ENCODE data around the gene RUFY3. TPM values are rescaled to one million over a fixed set of nuclear protein-coding genes. Genes with fewer than 3 reads are reported as not detected.

The RUFY3 gene
- total and polyA plus RNA-seq, 4 experiments from 2014 or later, result 3.3 to 36.2 (median 22.7) TPM

DNA sequence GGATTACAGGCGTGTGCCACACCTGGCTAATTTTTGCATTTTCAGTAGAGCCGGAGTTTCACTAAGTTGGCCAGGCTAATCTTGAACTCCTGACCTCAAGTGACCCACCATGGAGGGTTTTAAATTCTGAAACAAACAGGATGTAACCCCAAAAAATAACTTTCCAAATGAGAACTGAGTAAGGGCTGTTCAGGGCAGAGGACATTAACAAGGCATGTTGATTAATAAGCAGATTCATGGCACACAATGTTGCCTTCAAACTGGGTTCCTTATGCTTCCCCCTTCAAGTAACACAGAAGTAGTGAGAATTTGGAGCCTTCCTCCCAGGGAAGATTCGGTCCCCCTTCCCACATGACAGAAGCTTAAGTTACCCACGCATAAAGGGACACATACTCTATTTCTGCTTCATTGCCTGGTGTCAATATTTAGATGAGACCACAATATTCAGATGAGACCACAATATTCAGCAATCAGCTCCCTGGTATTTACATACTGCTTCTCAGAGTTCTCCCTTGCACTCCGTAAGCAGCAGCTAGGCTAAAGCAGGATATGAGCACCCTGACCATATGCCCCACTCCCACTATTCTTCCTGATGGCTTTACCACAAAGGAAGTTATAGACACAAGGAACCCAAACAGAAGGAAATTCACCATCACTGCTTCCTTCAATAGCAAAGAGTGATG lies 96.5 kb downstream of the RUFY3 start:
- CTCF ChIA-PET (ENCODE audit: partially characterized antibody), result interaction anchor here (1.0 to 2.2 kb wide), 4 partner anchors 12 to 83 kb away, joined by 3 to 10 read pairs (median 4); no protein-coding TSS in a partner anchor
- POLR2A ChIA-PET (ENCODE audit: partially characterized antibody), result no interaction called here
- Mint-ChIP-seq H3K4me1 (peaks cover 8 to 11% (median 9%) of the 10 kb centered on the region in 4 donors), H3K36me3 (peaks cover 30 to 42% of the 10 kb centered on the region in 2 donors), H3K27ac (peak overlapping the region in 5 of 7 donors; percentile 38 to 77 (median 52)), H3K27me3 (no peaks in the 10 kb centered on the region), H3K9me3 (no peaks in the 10 kb centered on the region), H3K4me3 (no peak overlapping the region)
- no peaks in the 10 kb centered on the region for H3K27me3 ChIP-seq (ENCODE audit: insufficient read depth, low read length)
- peaks cover 15% of the 10 kb centered on the region for H3K36me3 ChIP-seq (ENCODE audit: insufficient read depth, low read length)
- no peak overlapping the region for H3K27ac ChIP-seq (ENCODE audit: low read depth, low read length)
- DNase-seq, result no peak
- H3K4me1 ChIP-seq (ENCODE audit: insufficient read depth, low read length), result no peaks in the 10 kb centered on the region
- H3K9me3 ChIP-seq (ENCODE audit: control insufficient read depth in 1 of 2, low read length in 2 of 2), result no peaks in the 10 kb centered on the region
- intact Hi-C loops (cut with micrococcal nuclease), result no loop called here
- no peak overlapping the region for H3K4me3 ChIP-seq (ENCODE audit: low read length in 2 of 2)

DNA sequence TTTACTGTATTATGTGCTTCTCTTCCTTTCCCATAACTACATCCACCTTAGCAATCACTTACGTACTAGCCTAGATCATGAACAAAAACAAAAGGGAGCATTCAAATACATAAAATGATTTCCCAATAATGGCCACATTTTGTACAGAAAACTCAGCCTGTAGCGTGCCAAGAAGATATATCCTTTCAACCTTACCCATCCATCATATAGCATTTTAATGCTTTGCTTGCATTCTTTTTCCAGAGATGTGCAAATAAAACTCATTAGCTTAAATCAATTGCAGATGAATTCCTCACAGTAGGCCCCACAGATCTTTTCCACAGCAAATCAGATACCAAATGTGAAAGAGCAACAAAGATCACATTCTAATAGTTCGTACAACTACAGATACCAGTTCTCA lies 97.2 kb downstream of the RUFY3 start:
- no peaks in the 10 kb centered on the region for H3K9me3 Mint-ChIP-seq
- H3K4me3 ChIP-seq (ENCODE audit: low read length in 2 of 2), result no peak overlapping the region
- no peaks in the 10 kb centered on the region for H3K27me3 Mint-ChIP-seq
- peaks cover 32 to 45% of the 10 kb centered on the region in 2 donors for H3K36me3 Mint-ChIP-seq
- no peaks in the 10 kb centered on the region for H3K27me3 ChIP-seq (ENCODE audit: insufficient read depth, low read length)
- H3K9me3 ChIP-seq (ENCODE audit: control insufficient read depth in 1 of 2, low read length in 2 of 2), result no peaks in the 10 kb centered on the region
- H3K27ac ChIP-seq (ENCODE audit: low read depth, low read length), result no peak overlapping the region
- H3K4me3 Mint-ChIP-seq, result no peak overlapping the region
- H3K27ac Mint-ChIP-seq, result peak overlapping the region in 3 of 7 donors; percentile 3 to 15 (median 7)
- peaks cover 15% of the 10 kb centered on the region for H3K36me3 ChIP-seq (ENCODE audit: insufficient read depth, low read length)
- ChIA-PET POLR2A (ENCODE audit: partially characterized antibody) (no interaction called here), CTCF (ENCODE audit: partially characterized antibody) (interaction anchor here (1.0 to 2.2 kb wide), 5 partner anchors 9 to 84 kb away, joined by 3 to 10 read pairs (median 4); no protein-coding TSS in a partner anchor)
- no peaks in the 10 kb centered on the region for H3K4me1 ChIP-seq (ENCODE audit: insufficient read depth, low read length)
- H3K4me1 Mint-ChIP-seq, result peaks cover 8 to 11% (median 8%) of the 10 kb centered on the region in 4 donors
- DNase-seq, result no peak
- intact Hi-C loops (cut with micrococcal nuclease), result no loop called here

DNA sequence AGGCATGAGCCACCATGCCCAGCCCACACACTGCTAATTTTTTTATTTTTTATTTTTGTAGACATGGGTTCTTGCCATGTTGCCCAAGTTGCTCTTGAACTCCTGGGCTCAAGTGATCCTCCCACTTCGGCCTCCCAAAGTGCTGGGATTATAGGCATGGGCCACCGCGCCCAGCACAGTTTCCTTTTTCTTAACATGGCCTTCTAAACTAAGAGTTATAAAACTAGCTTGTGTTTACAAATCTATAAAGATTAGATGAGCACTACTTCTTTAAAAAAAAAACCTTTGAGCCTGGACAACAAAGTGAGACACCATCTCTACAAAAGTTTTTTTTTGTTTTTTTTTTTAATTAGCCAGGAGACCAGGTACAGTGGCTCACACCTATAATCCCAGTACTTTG lies 107.3 kb downstream of the RUFY3 start:
- H3K9me3 Mint-ChIP-seq, result no peaks in the 10 kb centered on the region
- no peaks in the 10 kb centered on the region for H3K4me1 ChIP-seq (ENCODE audit: insufficient read depth, low read length)
- ChIA-PET CTCF (ENCODE audit: partially characterized antibody) (interaction anchor here (1.7 to 1.9 kb wide), 2 partner anchors 9 to 11 kb away, joined by 4 to 9 read pairs; no protein-coding TSS in a partner anchor), POLR2A (ENCODE audit: partially characterized antibody) (interaction anchor here (1.1 to 2.3 kb wide), 3 partner anchors 10 to 165 kb away, joined by 4 to 9 read pairs (median 4); partner anchors contain the start of genes DCK and GRSF1)
- no peak for DNase-seq
- H3K4me3 Mint-ChIP-seq, result no peak overlapping the region
- H3K27me3 ChIP-seq (ENCODE audit: insufficient read depth, low read length), result no peaks in the 10 kb centered on the region
- H3K27ac Mint-ChIP-seq, result peak overlapping the region in 1 of 7 donors; percentile 31
- intact Hi-C loops (cut with micrococcal nuclease), result no loop called here
- H3K4me3 ChIP-seq (ENCODE audit: low read length in 2 of 2), result no peak overlapping the region
- no peak overlapping the region for H3K27ac ChIP-seq (ENCODE audit: low read depth, low read length)
- H3K4me1 Mint-ChIP-seq, result peaks cover 4 to 11% (median 7%) of the 10 kb centered on the region in 4 donors
- H3K9me3 ChIP-seq (ENCODE audit: control insufficient read depth in 1 of 2, low read length in 2 of 2), result no peaks in the 10 kb centered on the region
- H3K36me3 Mint-ChIP-seq, result peaks cover 43 to 81% of the 10 kb centered on the region in 2 donors
- H3K27me3 Mint-ChIP-seq, result no peaks in the 10 kb centered on the region
- peaks cover 67% of the 10 kb centered on the region for H3K36me3 ChIP-seq (ENCODE audit: insufficient read depth, low read length)

DNA sequence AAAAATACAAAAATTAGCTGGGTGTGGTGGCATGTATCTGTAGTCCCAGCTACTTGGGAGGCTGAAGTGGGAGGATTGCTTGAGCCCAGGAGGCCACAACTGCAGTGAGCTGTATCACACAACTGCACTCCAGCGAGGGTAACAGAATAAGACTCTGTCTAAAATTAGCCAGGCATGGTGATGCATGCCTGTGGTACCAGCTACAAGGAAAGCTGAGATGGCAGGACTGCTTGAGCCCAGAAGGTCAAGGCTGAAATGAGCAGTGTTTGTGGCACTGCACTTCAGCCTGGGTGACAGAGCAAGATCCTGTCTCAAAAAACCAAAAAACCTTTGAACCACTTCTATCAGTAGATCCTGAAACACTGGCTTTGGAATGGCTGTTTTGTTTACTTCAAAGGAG lies 107.7 kb downstream of the RUFY3 start:
- Histone ChIP-seq H3K4me1 (ENCODE audit: insufficient read depth, low read length) (no peaks in the 10 kb centered on the region), H3K27ac (ENCODE audit: low read depth, low read length) (no peak overlapping the region), H3K27me3 (ENCODE audit: insufficient read depth, low read length) (no peaks in the 10 kb centered on the region), H3K4me3 (ENCODE audit: low read length in 2 of 2) (no peak overlapping the region), H3K9me3 (ENCODE audit: control insufficient read depth in 1 of 2, low read length in 2 of 2) (no peaks in the 10 kb centered on the region), H3K36me3 (ENCODE audit: insufficient read depth, low read length) (peaks cover 66% of the 10 kb centered on the region)
- no peaks in the 10 kb centered on the region for H3K9me3 Mint-ChIP-seq
- CTCF ChIA-PET (ENCODE audit: partially characterized antibody), result interaction anchor here (1.7 kb wide), 1 partner anchor 11 kb away, joined by 4 read pairs; no protein-coding TSS in a partner anchor
- no peaks in the 10 kb centered on the region for H3K27me3 Mint-ChIP-seq
- no peak overlapping the region for H3K27ac Mint-ChIP-seq
- H3K4me3 Mint-ChIP-seq, result no peak overlapping the region
- H3K4me1 Mint-ChIP-seq, result peaks cover 4 to 11% (median 8%) of the 10 kb centered on the region in 4 donors
- intact Hi-C loops (cut with micrococcal nuclease), result no loop called here
- peaks cover 43 to 81% of the 10 kb centered on the region in 2 donors for H3K36me3 Mint-ChIP-seq
- no peak for DNase-seq
- POLR2A ChIA-PET (ENCODE audit: partially characterized antibody), result interaction anchor here (2.3 kb wide), 1 partner anchor 10 kb away, joined by 9 read pairs; the partner anchor contains the start of gene GRSF1

DNA sequence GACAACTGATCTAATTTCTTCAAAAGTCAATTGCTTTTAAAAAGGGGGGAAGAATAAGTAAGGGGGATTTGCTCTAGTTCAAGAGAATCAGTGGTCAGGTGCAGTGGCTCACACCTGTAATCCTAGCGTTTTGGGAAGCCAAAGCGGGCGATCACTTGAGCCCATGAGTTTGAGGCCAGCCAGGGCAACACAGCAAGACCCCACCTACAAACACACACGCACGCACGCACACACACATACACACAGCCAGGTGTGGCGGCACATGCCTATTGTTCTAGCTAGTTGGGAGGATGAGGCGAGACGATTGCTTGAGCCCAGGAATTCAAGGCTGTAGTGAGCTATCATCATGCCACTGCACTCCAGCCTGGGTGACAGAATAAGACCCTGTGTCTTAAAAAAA lies 108.3 kb downstream of the RUFY3 start:
- no peaks in the 10 kb centered on the region for H3K27me3 ChIP-seq (ENCODE audit: insufficient read depth, low read length)
- Mint-ChIP-seq H3K4me3 (no peak overlapping the region), H3K4me1 (peaks cover 8 to 14% (median 10%) of the 10 kb centered on the region in 4 donors), H3K27ac (peak overlapping the region in 2 of 7 donors; percentile 42 to 46), H3K36me3 (peaks cover 47 to 79% of the 10 kb centered on the region in 2 donors), H3K27me3 (no peaks in the 10 kb centered on the region), H3K9me3 (no peaks in the 10 kb centered on the region)
- DNase-seq, result no peak
- no peaks in the 10 kb centered on the region for H3K4me1 ChIP-seq (ENCODE audit: insufficient read depth, low read length)
- ChIA-PET POLR2A (ENCODE audit: partially characterized antibody) (interaction anchor here (2.3 kb wide), 1 partner anchor 9 kb away, joined by 9 read pairs; the partner anchor contains the start of gene GRSF1), CTCF (ENCODE audit: partially characterized antibody) (interaction anchor here (1.7 kb wide), 1 partner anchor 12 kb away, joined by 4 read pairs; no protein-coding TSS in a partner anchor)
- no peak overlapping the region for H3K4me3 ChIP-seq (ENCODE audit: low read length in 2 of 2)
- H3K9me3 ChIP-seq (ENCODE audit: control insufficient read depth in 1 of 2, low read length in 2 of 2), result no peaks in the 10 kb centered on the region
- peaks cover 66% of the 10 kb centered on the region for H3K36me3 ChIP-seq (ENCODE audit: insufficient read depth, low read length)
- intact Hi-C loops (cut with micrococcal nuclease), result no loop called here
- H3K27ac ChIP-seq (ENCODE audit: low read depth, low read length), result no peak overlapping the region

DNA sequence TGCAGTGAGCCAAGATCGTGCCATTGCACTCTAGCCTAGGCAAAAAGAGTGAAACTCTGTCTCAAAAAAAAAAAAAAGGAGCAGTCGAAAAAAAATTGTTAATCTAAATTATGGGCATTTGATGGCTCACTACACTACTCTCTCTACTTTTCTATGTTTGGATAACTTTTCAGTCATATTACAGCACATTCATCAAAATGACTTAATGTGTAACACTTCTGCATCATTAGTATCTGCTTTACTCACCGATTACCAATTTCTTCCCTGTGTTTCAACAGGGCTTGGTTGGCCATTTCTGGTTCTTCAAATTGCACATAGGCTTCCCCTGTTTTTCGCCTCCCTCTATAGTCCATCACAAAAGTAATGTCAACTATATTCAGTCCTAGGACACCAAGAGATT lies 109.5 kb downstream of the RUFY3 start:
- Histone ChIP-seq H3K9me3 (ENCODE audit: control insufficient read depth in 1 of 2, low read length in 2 of 2) (no peaks in the 10 kb centered on the region), H3K4me1 (ENCODE audit: insufficient read depth, low read length) (peaks cover 8% of the 10 kb centered on the region), H3K27me3 (ENCODE audit: insufficient read depth, low read length) (no peaks in the 10 kb centered on the region), H3K27ac (ENCODE audit: low read depth, low read length) (no peak overlapping the region), H3K36me3 (ENCODE audit: insufficient read depth, low read length) (peaks cover 58% of the 10 kb centered on the region), H3K4me3 (ENCODE audit: low read length in 2 of 2) (no peak overlapping the region)
- peaks cover 45 to 69% of the 10 kb centered on the region in 2 donors for H3K36me3 Mint-ChIP-seq
- POLR2A ChIA-PET (ENCODE audit: partially characterized antibody), result interaction anchor here (2.3 kb wide), 1 partner anchor 8 kb away, joined by 9 read pairs; the partner anchor contains the start of gene GRSF1
- H3K4me1 Mint-ChIP-seq, result peaks cover 12 to 19% (median 17%) of the 10 kb centered on the region in 4 donors
- H3K4me3 Mint-ChIP-seq, result no peak overlapping the region
- peak overlapping the region in 2 of 7 donors; percentile 27 to 65 for H3K27ac Mint-ChIP-seq
- H3K27me3 Mint-ChIP-seq, result no peaks in the 10 kb centered on the region
- CTCF ChIA-PET (ENCODE audit: partially characterized antibody), result no interaction called here
- intact Hi-C loops (cut with micrococcal nuclease), result no loop called here
- DNase-seq, result no peak
- H3K9me3 Mint-ChIP-seq, result no peaks in the 10 kb centered on the region

DNA sequence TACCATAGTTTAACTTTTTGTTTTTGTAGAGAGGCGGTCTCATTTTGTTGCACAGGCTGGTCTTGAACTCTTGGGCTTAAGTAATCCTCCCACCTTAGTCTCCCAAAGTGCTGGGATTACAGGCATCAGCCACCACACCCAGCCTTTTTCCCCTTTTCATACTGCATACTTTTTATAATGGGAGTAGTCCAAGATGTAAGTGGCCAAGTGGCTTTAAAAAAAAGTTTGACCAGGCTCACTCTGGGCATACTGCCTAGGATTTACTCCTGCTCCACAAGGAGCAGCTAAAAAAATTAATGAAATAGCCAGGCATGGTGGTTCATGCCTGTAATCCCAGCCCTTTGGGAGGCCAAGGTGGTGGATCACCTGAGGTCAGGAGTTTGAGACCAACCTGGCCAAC lies 111.9 kb downstream of the RUFY3 start:
- H3K36me3 ChIP-seq (ENCODE audit: insufficient read depth, low read length), result peaks cover 42% of the 10 kb centered on the region
- CTCF ChIA-PET (ENCODE audit: partially characterized antibody), result no interaction called here

More for the DNA sequence above, 111.9 kb downstream of the RUFY3 start:
- H3K4me1 Mint-ChIP-seq, result peaks cover 22 to 38% (median 32%) of the 10 kb centered on the region in 4 donors
- Histone ChIP-seq H3K4me1 (ENCODE audit: insufficient read depth, low read length) (peaks cover 32% of the 10 kb centered on the region), H3K9me3 (ENCODE audit: control insufficient read depth in 1 of 2, low read length in 2 of 2) (no peaks in the 10 kb centered on the region), H3K4me3 (ENCODE audit: low read length in 2 of 2) (no peak overlapping the region), H3K27me3 (ENCODE audit: insufficient read depth, low read length) (no peaks in the 10 kb centered on the region), H3K27ac (ENCODE audit: low read depth, low read length) (no peak overlapping the region)
- H3K27ac Mint-ChIP-seq, result peak overlapping the region in 1 of 7 donors; percentile 21
- no peaks in the 10 kb centered on the region for H3K27me3 Mint-ChIP-seq
- no peak for DNase-seq
- no peaks in the 10 kb centered on the region for H3K9me3 Mint-ChIP-seq
- no peak overlapping the region for H3K4me3 Mint-ChIP-seq
- POLR2A ChIA-PET (ENCODE audit: partially characterized antibody), result no interaction called here
- intact Hi-C loops (cut with micrococcal nuclease), result no loop called here
- H3K36me3 Mint-ChIP-seq, result peaks cover 34 to 59% of the 10 kb centered on the region in 2 donors
